K562 (cell line): ENCODE results near the gene CCL5. TPM values are rescaled to one million over a fixed set of nuclear protein-coding genes. Genes with fewer than 3 reads are reported as not detected.

Experiments
- ATAC-seq: fragments of 200-7000 bp; cut with Tn5 transposase; 3 replicates; pipeline ENCODE4 v1.9.1; 2020; ENCODE audit warnings: moderate library complexity
- BruUV-seq: library from RNA; stranded (reverse); fragments of 400-500 nt; replicated peaks from 2 replicates; lab custom pipeline; 2021; lab: Mats Ljungman, UMichigan
- CTCF ChIA-PET: fragments of 300-600 bp; formaldehyde crosslinking; extraction: SDS; loops from one replicate; lab custom pipeline; 2021; ENCODE audit warnings: low intra/inter-chr PET ratio; lab: Yijun Ruan, JAX
- POLR2A ChIA-PET: fragments of 300-600, 350-650 bp; sonication (Branson Sonifier 250); formaldehyde crosslinking; extraction: SDS; loops from one replicate; lab custom pipeline; 2021; ENCODE audit warnings: antibody characterized with exemption, inconsistent platforms; lab: Yijun Ruan, JAX
- DNase-seq, 4 experiments: peaks; one replicate each; pipeline versions ENCODE4 v3.0.0 to v3.0.0-alpha.2; 2011 to 2018; ENCODE audit warnings: low spot score in 3 of 4, mixed read lengths in 3 of 4; ENCODE audit errors: extremely low read depth in 1 of 4
- FAIRE-seq: peaks from 2 replicates; lab custom pipeline; 2011; peaks lifted over from hg19 to GRCh38; lab: Jason Lieb, UNC
- H2AFZ ChIP-seq: 2 replicates; pipeline ENCODE4 v1.6.0; 2011; ENCODE audit warnings: low read depth, low read length, control low read depth, inconsistent platforms
- H3K27ac ChIP-seq: fragments of 200-600 bp; 3 replicates; pipeline ENCODE4 v1.8.0; 2011; ENCODE audit warnings: low read depth, mild to moderate bottlenecking, control low read depth, inconsistent platforms, low read length, moderate library complexity, mixed read lengths; ENCODE audit errors: extremely low read depth
- H3K27me3 ChIP-seq, 2 experiments: fragments of 300-600 bp in 1 of 2; 2 replicates in 1 of 2; 3 replicates in 1 of 2; pipeline versions ENCODE4 v1.6.0 to v1.8.0; 2011; ENCODE audit warnings: inconsistent platforms in 2 of 2, low read length in 2 of 2, mild to moderate bottlenecking in 1 of 2, mixed read lengths in 1 of 2, moderate library complexity in 1 of 2; ENCODE audit not compliant: control insufficient read depth in 2 of 2, insufficient read depth in 2 of 2
- H3K36me3 ChIP-seq: fragments of 300-600 bp; 3 replicates; pipeline ENCODE4 v1.8.0; 2011; ENCODE audit warnings: mild to moderate bottlenecking, low read length, inconsistent platforms; ENCODE audit not compliant: control insufficient read depth, insufficient read depth
- H3K4me1 ChIP-seq, 2 experiments: fragments of 200-600 bp in 1 of 2; replicated peaks in 1 of 2; 2 replicates in 1 of 2; 3 replicates in 1 of 2; pipeline versions ENCODE4 v1.5.1 to v1.8.0; 2011; ENCODE audit warnings: inconsistent platforms in 2 of 2, low read length in 2 of 2, mild to moderate bottlenecking in 1 of 2, mixed read lengths in 1 of 2, moderate library complexity in 1 of 2; ENCODE audit not compliant: control insufficient read depth in 2 of 2, insufficient read depth in 2 of 2
- H3K4me2 ChIP-seq: 2 replicates; pipeline ENCODE4 v1.6.1; 2011; ENCODE audit warnings: low read length, control low read depth, inconsistent platforms, mixed read lengths; ENCODE audit not compliant: insufficient read depth
- H3K4me3 ChIP-seq: fragments of 200-600 bp; sonication (generic), shearing (Covaris generic); 2 replicates; pipeline ENCODE4 v1.5.1; 2016; ENCODE audit warnings: control low read depth, inconsistent platforms
- H3K79me2 ChIP-seq: fragments of 200-600 bp; 3 replicates; pipeline ENCODE4 v1.8.0; 2011; ENCODE audit warnings: low read length, inconsistent platforms; ENCODE audit not compliant: control insufficient read depth, insufficient read depth
- H3K9ac ChIP-seq, 2 experiments: 2 replicates each; pipeline versions ENCODE4 v1.6.0 to v1.6.1; 2011; ENCODE audit warnings: low read depth in 2 of 2, low read length in 2 of 2, control low read depth in 1 of 2, inconsistent platforms in 1 of 2, mild to moderate bottlenecking in 1 of 2, mixed read lengths in 1 of 2; ENCODE audit not compliant: insufficient read depth in 1 of 2
- H3K9me1 ChIP-seq: one replicate; pipeline ENCODE4 v1.6.0; 2011; ENCODE audit warnings: inconsistent platforms, mild to moderate bottlenecking, low read length, moderate library complexity; ENCODE audit not compliant: control insufficient read depth, insufficient read depth
- H3K9me3 ChIP-seq: replicated peaks from 2 replicates; pipeline ENCODE4 v1.5.1; 2011; ENCODE audit warnings: low read depth, low read length, inconsistent platforms; ENCODE audit not compliant: control insufficient read depth, insufficient read depth
- H4K20me1 ChIP-seq: replicated peaks from 2 replicates; pipeline ENCODE4 v1.6.1; 2011; ENCODE audit warnings: low read length, inconsistent platforms, mixed read lengths; ENCODE audit not compliant: control insufficient read depth, insufficient read depth
- DNMT1 ChIP-seq: fragments of 450-650 bp; IDR thresholded peaks from 2 replicates; pipeline ENCODE4 v1.6.1; 2016; ENCODE audit warnings: antibody characterized with exemption, mild to moderate bottlenecking
- JUN ChIP-seq, 2 experiments: sonication (generic) in 1 of 2; formaldehyde crosslinking in 1 of 2; IDR thresholded peaks; 2 replicates each; pipeline versions ENCODE4 v1.6.1 to v1.8.0; 2012 to 2022; ENCODE audit warnings: borderline replicate concordance in 2 of 2, mild to moderate bottlenecking in 2 of 2, improper control_type of control experiment in 1 of 2, low read depth in 1 of 2, low read length in 1 of 2, missing genetic modification reagents in 1 of 2
- KDM1A ChIP-seq, 2 experiments: fragments of 450-650 bp; IDR thresholded peaks; 2 replicates each; pipeline ENCODE4 v1.6.1; 2016; ENCODE audit warnings: mild to moderate bottlenecking in 2 of 2
- RFX5 ChIP-seq: IDR thresholded peaks from 2 replicates; pipeline ENCODE4 v1.6.1; 2011; ENCODE audit warnings: low read depth, mild to moderate bottlenecking, improper control_type of control experiment, low read length
- ZFX ChIP-seq: sonication (generic); formaldehyde crosslinking; IDR thresholded peaks from 2 replicates; pipeline ENCODE4 v1.8.0; 2022; ENCODE audit warnings: mild to moderate bottlenecking, missing genetic modification reagents, moderate library complexity
- ZNF23 ChIP-seq: fragments of 250-450 bp; sonication (Bioruptor Pico); IDR thresholded peaks from 2 replicates; pipeline ENCODE4 v1.4.0; 2020; ENCODE audit warnings: mild to moderate bottlenecking
- ZNF232 ChIP-seq: sonication (generic); formaldehyde crosslinking; IDR thresholded peaks from 2 replicates; pipeline ENCODE4 v1.8.0; 2022; ENCODE audit warnings: mild to moderate bottlenecking, missing genetic modification reagents
- ZNF274 ChIP-seq: IDR thresholded peaks from 2 replicates; pipeline ENCODE4 v1.6.1; 2011; ENCODE audit warnings: low read depth, mild to moderate bottlenecking, low read length, moderate library complexity, borderline replicate concordance
- ZNF764 ChIP-seq: fragments of 250-450 bp; sonication (Bioruptor Pico); IDR thresholded peaks from 2 replicates; pipeline ENCODE4 v1.4.0; 2020; ENCODE audit warnings: low read depth, mild to moderate bottlenecking, moderate library complexity
- WGBS: fragments of 100-300 bp; shearing (Covaris generic); methylation state at CpG from one replicate; pipeline ENCODE4 v1.1.6; 2016; ENCODE audit warnings: low coverage, mixed read lengths; ENCODE audit not compliant: insufficient coverage; ENCODE audit errors: missing lambda C conversion rate; 5-methylcytosine and 5-hydroxymethylcytosine counted together
- in situ Hi-C: fragments of 300-500 bp; cut with MboI; formaldehyde crosslinking; loops from 4 replicates; pipeline ENCODE4 v1.15.0; 2018; ENCODE audit warnings: inconsistent platforms, mixed read lengths
- intact Hi-C: fragments of 100-400 bp; cut with micrococcal nuclease; formaldehyde crosslinking; loops from 2 replicates; pipeline ENCODE4 v1.14.2; 2022
- polyA plus RNA-seq, 8 experiments: library from polyadenylated mRNA; depleted of rRNA in 4 of 8; stranded (reverse) in 5 of 8; unstranded in 3 of 8; fragments of >200 nt; fragmentation: Nextera tagmentation in 2 of 8; fragmentation: Illumina TruSeq in 1 of 8; extraction: Ambion mirVana in 2 of 8; extraction: Trizol in 1 of 8; gene quantifications; 2 replicates each; pipeline versions ENCODE4 v1.2.1 to v1.2.3, GENCODE V29; 2011 to 2014; ENCODE audit warnings: inconsistent platforms in 1 of 8, missing spikeins in 1 of 8
- total RNA-seq, 7 experiments: library from RNA; depleted of rRNA in 6 of 7; stranded (reverse); fragments of >200 nt in 6 of 7; fragmentation: Illumina TruSeq in 2 of 7; extraction: Trizol in 2 of 7; gene quantifications; 2 replicates each; pipeline versions ENCODE4 v1.2.1 to v1.2.3, GENCODE V29; 2011 to 2021; ENCODE audit warnings: low replicate concordance in 1 of 7
- TF ChIP-seq, protein P1 (sequence below): sonication (generic); formaldehyde crosslinking; IDR thresholded peaks from 2 replicates; pipeline ENCODE4 v1.8.0; 2023; ENCODE audit warnings: missing genetic modification reagents, mild to moderate bottlenecking, borderline replicate concordance

CCL5 gene
- total and polyA plus RNA-seq, 9 of the 15 experiments (the other 6 are each of a cell fraction or from before 2014, with no cell fraction given): 0.18 to 0.59 (median 0.45) TPM; not detected in 1

DNA sequence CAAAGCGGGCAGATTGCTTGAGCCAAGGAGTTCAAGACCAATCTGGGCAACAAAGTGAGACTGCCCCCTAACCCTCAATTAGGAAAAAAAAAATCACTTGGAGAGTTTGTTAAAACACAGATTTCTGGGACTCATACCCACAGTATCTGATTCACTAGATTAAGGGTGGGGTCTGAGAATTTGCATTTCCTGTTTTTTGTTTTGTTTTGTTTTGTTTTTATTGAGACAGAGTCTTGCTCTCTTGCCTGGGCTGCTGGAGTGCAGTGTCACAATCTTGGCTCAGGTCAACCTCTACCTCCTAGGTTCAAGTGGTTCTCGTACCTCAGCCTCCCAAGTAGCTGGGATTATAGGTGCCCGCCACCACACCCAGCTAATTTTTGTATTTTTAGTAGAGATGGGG is 12.6 kb downstream of the CCL5 start:
- no peak for FAIRE-seq
- CTCF ChIA-PET: no interaction called here
- DNase-seq: no peak

More for the DNA sequence above, 12.6 kb downstream of the CCL5 start:
- H2AFZ ChIP-seq: no peak overlapping the region
- in situ Hi-C loops: no loop called here
- POLR2A ChIA-PET: no interaction called here
- H3K4me3 ChIP-seq: no peak overlapping the region
- H3K27me3 ChIP-seq: no peaks in the 10 kb centered on the region
- H4K20me1 ChIP-seq: no peaks in the 10 kb centered on the region
- no peaks in the 10 kb centered on the region for H3K36me3 ChIP-seq
- no TSS peak for BruUV-seq
- H3K27ac ChIP-seq: no peak overlapping the region
- peaks cover 6 to 18% of the 10 kb centered on the region in 2 experiments; a peak in 3 of 5 replicates for H3K4me1 ChIP-seq
- no peaks in the 10 kb centered on the region for H3K9me1 ChIP-seq
- no peak overlapping the region for H3K4me2 ChIP-seq
- TF ChIP-seq JUN (IDR thresholded peaks at IDR 0.05; ENCODE audit: borderline replicate concordance, low read depth, low read length) (no peak), JUN (CRISPR knock-in tag; IDR thresholded peaks at IDR 0.05; ENCODE audit: borderline replicate concordance) (no peak), ZNF274 (no peak), ZNF764 (CRISPR knock-in tag) (no peak), ZNF23 (no peak), ZNF232 (CRISPR knock-in tag) (no peak), DNMT1 (no peak), KDM1A (IDR thresholded peaks at IDR 0.05) (no peak), RFX5 (no peak), ZFX (CRISPR knock-in tag) (no peak)
- TF ChIP-seq, protein P1, sequence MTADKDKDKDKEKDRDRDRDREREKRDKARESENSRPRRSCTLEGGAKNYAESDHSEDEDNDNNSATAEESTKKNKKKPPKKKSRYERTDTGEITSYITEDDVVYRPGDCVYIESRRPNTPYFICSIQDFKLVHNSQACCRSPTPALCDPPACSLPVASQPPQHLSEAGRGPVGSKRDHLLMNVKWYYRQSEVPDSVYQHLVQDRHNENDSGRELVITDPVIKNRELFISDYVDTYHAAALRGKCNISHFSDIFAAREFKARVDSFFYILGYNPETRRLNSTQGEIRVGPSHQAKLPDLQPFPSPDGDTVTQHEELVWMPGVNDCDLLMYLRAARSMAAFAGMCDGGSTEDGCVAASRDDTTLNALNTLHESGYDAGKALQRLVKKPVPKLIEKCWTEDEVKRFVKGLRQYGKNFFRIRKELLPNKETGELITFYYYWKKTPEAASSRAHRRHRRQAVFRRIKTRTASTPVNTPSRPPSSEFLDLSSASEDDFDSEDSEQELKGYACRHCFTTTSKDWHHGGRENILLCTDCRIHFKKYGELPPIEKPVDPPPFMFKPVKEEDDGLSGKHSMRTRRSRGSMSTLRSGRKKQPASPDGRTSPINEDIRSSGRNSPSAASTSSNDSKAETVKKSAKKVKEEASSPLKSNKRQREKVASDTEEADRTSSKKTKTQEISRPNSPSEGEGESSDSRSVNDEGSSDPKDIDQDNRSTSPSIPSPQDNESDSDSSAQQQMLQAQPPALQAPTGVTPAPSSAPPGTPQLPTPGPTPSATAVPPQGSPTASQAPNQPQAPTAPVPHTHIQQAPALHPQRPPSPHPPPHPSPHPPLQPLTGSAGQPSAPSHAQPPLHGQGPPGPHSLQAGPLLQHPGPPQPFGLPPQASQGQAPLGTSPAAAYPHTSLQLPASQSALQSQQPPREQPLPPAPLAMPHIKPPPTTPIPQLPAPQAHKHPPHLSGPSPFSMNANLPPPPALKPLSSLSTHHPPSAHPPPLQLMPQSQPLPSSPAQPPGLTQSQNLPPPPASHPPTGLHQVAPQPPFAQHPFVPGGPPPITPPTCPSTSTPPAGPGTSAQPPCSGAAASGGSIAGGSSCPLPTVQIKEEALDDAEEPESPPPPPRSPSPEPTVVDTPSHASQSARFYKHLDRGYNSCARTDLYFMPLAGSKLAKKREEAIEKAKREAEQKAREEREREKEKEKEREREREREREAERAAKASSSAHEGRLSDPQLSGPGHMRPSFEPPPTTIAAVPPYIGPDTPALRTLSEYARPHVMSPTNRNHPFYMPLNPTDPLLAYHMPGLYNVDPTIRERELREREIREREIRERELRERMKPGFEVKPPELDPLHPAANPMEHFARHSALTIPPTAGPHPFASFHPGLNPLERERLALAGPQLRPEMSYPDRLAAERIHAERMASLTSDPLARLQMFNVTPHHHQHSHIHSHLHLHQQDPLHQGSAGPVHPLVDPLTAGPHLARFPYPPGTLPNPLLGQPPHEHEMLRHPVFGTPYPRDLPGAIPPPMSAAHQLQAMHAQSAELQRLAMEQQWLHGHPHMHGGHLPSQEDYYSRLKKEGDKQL (CRISPR knock-in tag): no peak
- H3K9me3 ChIP-seq: no peaks in the 10 kb centered on the region
- ATAC-seq: no peak
- no peaks in the 10 kb centered on the region for H3K79me2 ChIP-seq
- intact Hi-C loops: no loop called here
- 73% methylated on average over 3 of the region's 3 CpGs for WGBS
- H3K9ac ChIP-seq: no peak overlapping the region
